ENCODE measurements around the gene TCOF1.

DNA sequence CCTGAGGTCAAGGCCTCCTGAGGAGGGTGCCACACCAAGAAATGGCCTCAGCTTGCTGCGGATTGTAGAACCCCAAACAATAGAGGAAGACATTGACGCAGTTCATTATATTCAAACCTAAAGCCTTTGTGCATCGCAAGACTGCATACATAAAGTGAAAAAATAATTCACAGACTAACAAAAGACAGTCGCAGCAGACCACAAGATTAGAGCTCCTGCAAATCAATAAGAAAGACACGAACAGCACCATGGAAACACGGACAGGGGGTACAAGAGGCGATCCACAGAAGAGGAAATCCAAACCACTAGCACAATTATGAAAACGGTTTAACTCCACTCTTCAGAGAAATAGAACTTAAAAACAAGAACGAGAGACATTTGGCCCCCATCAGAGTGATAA, 10.0 kb upstream of the TCOF1 start:
- TF ChIP-seq, protein P1, sequence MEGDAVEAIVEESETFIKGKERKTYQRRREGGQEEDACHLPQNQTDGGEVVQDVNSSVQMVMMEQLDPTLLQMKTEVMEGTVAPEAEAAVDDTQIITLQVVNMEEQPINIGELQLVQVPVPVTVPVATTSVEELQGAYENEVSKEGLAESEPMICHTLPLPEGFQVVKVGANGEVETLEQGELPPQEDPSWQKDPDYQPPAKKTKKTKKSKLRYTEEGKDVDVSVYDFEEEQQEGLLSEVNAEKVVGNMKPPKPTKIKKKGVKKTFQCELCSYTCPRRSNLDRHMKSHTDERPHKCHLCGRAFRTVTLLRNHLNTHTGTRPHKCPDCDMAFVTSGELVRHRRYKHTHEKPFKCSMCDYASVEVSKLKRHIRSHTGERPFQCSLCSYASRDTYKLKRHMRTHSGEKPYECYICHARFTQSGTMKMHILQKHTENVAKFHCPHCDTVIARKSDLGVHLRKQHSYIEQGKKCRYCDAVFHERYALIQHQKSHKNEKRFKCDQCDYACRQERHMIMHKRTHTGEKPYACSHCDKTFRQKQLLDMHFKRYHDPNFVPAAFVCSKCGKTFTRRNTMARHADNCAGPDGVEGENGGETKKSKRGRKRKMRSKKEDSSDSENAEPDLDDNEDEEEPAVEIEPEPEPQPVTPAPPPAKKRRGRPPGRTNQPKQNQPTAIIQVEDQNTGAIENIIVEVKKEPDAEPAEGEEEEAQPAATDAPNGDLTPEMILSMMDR (IDR thresholded peaks at IDR 0.05; ENCODE audit: low read depth, low read length) = no peak
- TF ChIP-seq EZH2phosphoT487 (IDR thresholded peaks at IDR 0.05; ENCODE audit: low read depth) = no peak

Measured in OCI-LY3 (cell line).